Calu3 (cell line): ENCODE results near the gene SMO. TPM values are rescaled to one million over a fixed set of nuclear protein-coding genes. Genes with fewer than 3 reads are reported as not detected.

Source experiments
- BruUV-seq: library from RNA; stranded (reverse); fragments of 400-500 nt; replicated peaks from 2 replicates; lab custom pipeline; 2021; lab: Mats Ljungman, UMichigan
- CTCF ChIA-PET: fragments of 300-600 bp; sonication (Branson Sonifier 250); formaldehyde crosslinking; loops from one replicate; lab custom pipeline; 2022; ENCODE audit warnings: antibody characterized with exemption; lab: Charles Lee
- DNase-seq: peaks from one replicate; pipeline ENCODE4 v3.0.0; 2022
- H3K27ac Mint-ChIP-seq: one replicate; pipeline ENCODE4 v1.8.0; 2022; ENCODE audit warnings: mixed read lengths; ENCODE audit not compliant: unreplicated experiment
- H3K27me3 Mint-ChIP-seq: one replicate; pipeline ENCODE4 v1.8.0; 2022; ENCODE audit warnings: mixed read lengths; ENCODE audit not compliant: unreplicated experiment
- H3K36me3 Mint-ChIP-seq: one replicate; pipeline ENCODE4 v1.8.0; 2022; ENCODE audit warnings: mild to moderate bottlenecking, moderate library complexity, mixed read lengths; ENCODE audit not compliant: insufficient read depth, unreplicated experiment
- H3K4me1 Mint-ChIP-seq: one replicate; pipeline ENCODE4 v1.8.0; 2022; ENCODE audit warnings: mild to moderate bottlenecking, low read depth, mixed read lengths; ENCODE audit not compliant: unreplicated experiment
- H3K4me3 Mint-ChIP-seq: one replicate; pipeline ENCODE4 v1.8.0; 2022; ENCODE audit warnings: mild to moderate bottlenecking, low read depth, moderate library complexity, mixed read lengths; ENCODE audit not compliant: unreplicated experiment
- H3K9me3 Mint-ChIP-seq: one replicate; pipeline ENCODE4 v1.8.0; 2022; ENCODE audit warnings: low read depth, mixed read lengths; ENCODE audit not compliant: unreplicated experiment
- intact Hi-C: fragments of 100-400 bp; cut with micrococcal nuclease; formaldehyde crosslinking; loops from one replicate; pipeline ENCODE4 v1.10.0; 2022; ENCODE audit not compliant: unreplicated experiment
- total RNA-seq: library from RNA; stranded (reverse); gene quantifications from 2 replicates; pipeline ENCODE4 v1.2.3, GENCODE V29; 2022
- TF ChIP-seq, protein P1 (sequence below): fragments of 200-600 bp; IDR thresholded peaks from one replicate; pipeline ENCODE4 v1.8.0; 2022; ENCODE audit warnings: antibody characterized with exemption; ENCODE audit not compliant: unreplicated experiment

SMO gene
- total RNA-seq, 1 experiment from 2014 or later: 3.6 TPM

DNA sequence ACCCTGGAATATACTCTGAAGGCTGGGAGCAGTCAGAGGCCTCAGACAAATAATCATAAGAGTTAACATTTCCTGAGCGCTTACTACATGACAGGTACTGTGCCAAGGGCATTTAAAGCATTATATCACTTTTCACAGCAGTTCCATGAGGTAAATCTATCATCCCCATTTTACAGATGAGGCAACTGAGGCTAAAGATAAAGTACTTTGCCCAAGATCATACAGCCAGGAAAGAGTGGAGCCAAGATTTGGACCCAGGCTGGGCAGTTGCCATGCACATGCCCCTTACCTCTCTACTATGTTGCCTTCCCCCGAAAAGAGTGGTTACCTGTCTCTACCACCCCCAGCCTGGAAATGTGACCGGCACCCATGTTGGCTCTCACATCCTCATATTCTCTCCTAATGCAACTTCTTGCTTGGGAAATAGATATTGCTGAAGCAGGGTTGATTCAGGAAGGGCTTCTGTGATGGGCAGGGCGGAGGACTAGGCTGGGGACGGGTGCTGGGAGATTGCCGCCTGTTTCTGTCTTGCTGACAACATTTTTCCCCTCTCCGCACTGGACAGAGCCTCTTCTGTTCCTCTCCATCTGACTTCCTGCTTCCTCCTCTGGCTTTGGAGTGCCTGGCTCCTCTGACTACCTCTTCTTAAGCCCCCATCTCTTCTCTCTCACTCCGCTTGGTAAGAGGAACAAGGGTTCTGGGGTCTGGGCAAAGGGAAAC lies 13.8 kb downstream of the SMO start:
- no peak for DNase-seq
- Mint-ChIP-seq H3K4me3 (no peak overlapping the region), H3K27ac (no peak overlapping the region), H3K4me1 (no peaks in the 10 kb centered on the region), H3K36me3 (no peaks in the 10 kb centered on the region), H3K9me3 (no peaks in the 10 kb centered on the region), H3K27me3 (peaks cover 32% of the 10 kb centered on the region)
- TF ChIP-seq, protein P1, sequence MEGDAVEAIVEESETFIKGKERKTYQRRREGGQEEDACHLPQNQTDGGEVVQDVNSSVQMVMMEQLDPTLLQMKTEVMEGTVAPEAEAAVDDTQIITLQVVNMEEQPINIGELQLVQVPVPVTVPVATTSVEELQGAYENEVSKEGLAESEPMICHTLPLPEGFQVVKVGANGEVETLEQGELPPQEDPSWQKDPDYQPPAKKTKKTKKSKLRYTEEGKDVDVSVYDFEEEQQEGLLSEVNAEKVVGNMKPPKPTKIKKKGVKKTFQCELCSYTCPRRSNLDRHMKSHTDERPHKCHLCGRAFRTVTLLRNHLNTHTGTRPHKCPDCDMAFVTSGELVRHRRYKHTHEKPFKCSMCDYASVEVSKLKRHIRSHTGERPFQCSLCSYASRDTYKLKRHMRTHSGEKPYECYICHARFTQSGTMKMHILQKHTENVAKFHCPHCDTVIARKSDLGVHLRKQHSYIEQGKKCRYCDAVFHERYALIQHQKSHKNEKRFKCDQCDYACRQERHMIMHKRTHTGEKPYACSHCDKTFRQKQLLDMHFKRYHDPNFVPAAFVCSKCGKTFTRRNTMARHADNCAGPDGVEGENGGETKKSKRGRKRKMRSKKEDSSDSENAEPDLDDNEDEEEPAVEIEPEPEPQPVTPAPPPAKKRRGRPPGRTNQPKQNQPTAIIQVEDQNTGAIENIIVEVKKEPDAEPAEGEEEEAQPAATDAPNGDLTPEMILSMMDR: no peak
- CTCF ChIA-PET: no interaction called here
- intact Hi-C loops: no loop called here
- no TSS peak for BruUV-seq

- no peak overlapping the region for H3K27ac Mint-ChIP-seq
- H3K9me3 Mint-ChIP-seq: no peaks in the 10 kb centered on the region
- no peak for DNase-seq
- TF ChIP-seq, protein P1: no peak
- no peaks in the 10 kb centered on the region for H3K36me3 Mint-ChIP-seq
- H3K4me1 Mint-ChIP-seq: no peaks in the 10 kb centered on the region
- no peak overlapping the region for H3K4me3 Mint-ChIP-seq
- no TSS peak for BruUV-seq
- CTCF ChIA-PET: interaction anchor here (0.6 kb wide), 1 partner anchor 9 kb away, joined by 3 read pairs; no protein-coding TSS in a partner anchor
- H3K27me3 Mint-ChIP-seq: peaks cover 26% of the 10 kb centered on the region
- intact Hi-C loops: no loop called here
Measured at GRCh38 chr7:129203050-129203741, 14.8 kb downstream of the SMO start.

GRCh38 chr7:129205126-129205818 lies 16.8 kb downstream of the SMO start:
- H3K27ac Mint-ChIP-seq: no peak overlapping the region
- H3K4me1 Mint-ChIP-seq: no peaks in the 10 kb centered on the region
- no peak overlapping the region for H3K4me3 Mint-ChIP-seq
- CTCF ChIA-PET: no interaction called here
- intact Hi-C loops: no loop called here
- no TSS peak for BruUV-seq
- H3K27me3 Mint-ChIP-seq: peaks cover 38% of the 10 kb centered on the region
- DNase-seq: no peak
- no peaks in the 10 kb centered on the region for H3K36me3 Mint-ChIP-seq
- no peaks in the 10 kb centered on the region for H3K9me3 Mint-ChIP-seq
- TF ChIP-seq, protein P1: no peak

DNA sequence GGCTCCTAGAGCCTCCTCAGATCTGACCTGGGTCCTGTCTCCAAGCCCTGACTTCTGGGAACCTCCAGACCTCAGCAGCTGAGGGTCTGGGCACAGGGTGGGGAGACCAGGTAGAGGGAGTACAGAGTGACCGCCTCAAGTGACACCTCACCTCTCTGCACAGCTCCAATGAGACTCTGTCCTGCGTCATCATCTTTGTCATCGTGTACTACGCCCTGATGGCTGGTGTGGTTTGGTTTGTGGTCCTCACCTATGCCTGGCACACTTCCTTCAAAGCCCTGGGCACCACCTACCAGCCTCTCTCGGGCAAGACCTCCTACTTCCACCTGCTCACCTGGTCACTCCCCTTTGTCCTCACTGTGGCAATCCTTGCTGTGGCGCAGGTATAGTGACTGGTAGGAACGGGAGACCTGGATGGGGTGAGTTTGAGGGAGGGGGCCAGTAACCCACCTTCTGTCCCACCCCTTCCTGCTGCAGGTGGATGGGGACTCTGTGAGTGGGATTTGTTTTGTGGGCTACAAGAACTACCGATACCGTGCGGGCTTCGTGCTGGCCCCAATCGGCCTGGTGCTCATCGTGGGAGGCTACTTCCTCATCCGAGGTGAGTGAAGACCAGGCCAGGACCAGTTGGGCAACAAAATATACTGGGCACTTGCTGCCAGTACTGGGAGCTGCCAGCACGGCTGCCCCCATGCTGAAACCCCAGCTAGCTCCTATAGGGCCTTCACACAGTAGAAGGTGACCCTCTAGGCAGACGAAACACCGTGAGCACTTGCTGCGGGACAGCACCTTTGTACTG lies 17.8 kb downstream of the SMO start:
- intact Hi-C loops: no loop called here
- H3K4me3 Mint-ChIP-seq: no peak overlapping the region
- H3K9me3 Mint-ChIP-seq: no peaks in the 10 kb centered on the region
- no TSS peak for BruUV-seq
- H3K36me3 Mint-ChIP-seq: no peaks in the 10 kb centered on the region
- CTCF ChIA-PET: no interaction called here
- DNase-seq: no peak
- peaks cover 47% of the 10 kb centered on the region for H3K27me3 Mint-ChIP-seq
- H3K4me1 Mint-ChIP-seq: no peaks in the 10 kb centered on the region
- TF ChIP-seq, protein P1: no peak
- no peak overlapping the region for H3K27ac Mint-ChIP-seq
